HL-60 (cell line): Measurements from ENCODE around the gene KCTD8.

Source experiments
- DNase-seq, 2 experiments: peaks; one replicate each; pipeline ENCODE4 v3.0.0-alpha.2; 2010 to 2020; ENCODE audit warnings: low read depth in 1 of 2, low spot score in 1 of 2
- H3K27ac ChIP-seq: fragments of 250-450 bp; sonication (Bioruptor Pico); replicated peaks from 2 replicates; pipeline ENCODE4 v1.5.1; 2020; ENCODE audit warnings: mild to moderate bottlenecking, moderate library complexity
- H3K27me3 ChIP-seq: fragments of 250-450 bp; sonication (Bioruptor Pico); 2 replicates; pipeline ENCODE4 v1.5.1; 2021; ENCODE audit warnings: mild to moderate bottlenecking, moderate library complexity; ENCODE audit not compliant: insufficient read depth, poor library complexity, severe bottlenecking
- H3K4me3 ChIP-seq: replicated peaks from 2 replicates; pipeline ENCODE4 v1.5.1; 2011; ENCODE audit warnings: mild to moderate bottlenecking, control low read depth, low read length; ENCODE audit not compliant: insufficient read depth
- CTCF ChIP-seq: IDR thresholded peaks from one replicate; pipeline ENCODE4 v1.5.1; 2011; ENCODE audit warnings: low read length, control low read depth, inconsistent platforms; ENCODE audit not compliant: insufficient read depth
- GABPA ChIP-seq: IDR thresholded peaks from 2 replicates; pipeline ENCODE4 v1.6.1; 2012; ENCODE audit warnings: low read depth
- POLR2AphosphoS5 ChIP-seq: IDR thresholded peaks from 2 replicates; pipeline ENCODE4 v1.6.1; 2012; ENCODE audit warnings: low read depth
- REST ChIP-seq: IDR thresholded peaks from 2 replicates; pipeline ENCODE4 v1.6.1; 2012; ENCODE audit warnings: low read depth; ENCODE audit not compliant: insufficient replicate concordance
- SPI1 ChIP-seq: IDR thresholded peaks from 2 replicates; pipeline ENCODE4 v1.6.1; 2012; ENCODE audit warnings: low read depth, mild to moderate bottlenecking, borderline replicate concordance

Gene KCTD8

GRCh38 chr4:44487341-44487740, 38.7 kb upstream of the KCTD8 start:
- Histone ChIP-seq H3K27ac (no peak overlapping the region), H3K4me3 (no peak overlapping the region), H3K27me3 (no peaks in the 10 kb centered on the region)
- TF ChIP-seq REST (no peak), CTCF (no peak), GABPA (no peak), POLR2AphosphoS5 (no peak), SPI1 (no peak)
- no peak for DNase-seq

- no peak overlapping the region for H3K27ac ChIP-seq
- no peaks in the 10 kb centered on the region for H3K27me3 ChIP-seq
- TF ChIP-seq SPI1: no peak
- TF ChIP-seq POLR2AphosphoS5: no peak
- no peak for TF ChIP-seq CTCF
- TF ChIP-seq REST: no peak
- H3K4me3 ChIP-seq: no peak overlapping the region
- no peak for DNase-seq
Measured at GRCh38 chr4:44479731-44480130, 31.1 kb upstream of the KCTD8 start.

- no peak for TF ChIP-seq CTCF
- DNase-seq: no peak
- H3K27ac ChIP-seq: no peak overlapping the region
- no peaks in the 10 kb centered on the region for H3K27me3 ChIP-seq
- H3K4me3 ChIP-seq: no peak overlapping the region
Measured at GRCh38 chr4:44462259-44462658, 13.7 kb upstream of the KCTD8 start.

- no peak overlapping the region for H3K27ac ChIP-seq
- H3K4me3 ChIP-seq: peak overlapping the region; percentile 30
- TF ChIP-seq POLR2AphosphoS5 (no peak), SPI1 (no peak), REST (no peak), GABPA (no peak)
- DNase-seq: no peak
- H3K27me3 ChIP-seq: peaks cover 49% of the 10 kb centered on the region
Measured at GRCh38 chr4:44447563-44448504, 775 bp downstream of the KCTD8 start.
